Thoracic aorta (tissue), 2 donors: ENCODE data around the gene ITPR2. TPM values are rescaled to one million over a fixed set of nuclear protein-coding genes. Genes with fewer than 3 reads are reported as not detected.

ENCODE experiments used
- ATAC-seq: fragments of 150-250 bp; one replicate; pipeline ENCODE4 v1.8.0; 2017; ENCODE audit warnings: low read depth; ENCODE audit not compliant: insufficient number of reproducible peaks, low FRiP score
- DNase-seq: peaks from one replicate; pipeline ENCODE4 v3.0.0-alpha.2; 2020; ENCODE audit warnings: low spot score
- H3K27ac ChIP-seq, 2 donors: fragments of 200-600 bp; sonication (generic); 1 replicate in 1 of 2; 2 replicates in 1 of 2; pipeline ENCODE4 v1.5.1; 2016; ENCODE audit warnings: mild to moderate bottlenecking in 2 of 2, moderate library complexity in 2 of 2
- H3K27me3 ChIP-seq: fragments of 200-600 bp; sonication (generic); replicated peaks from 2 replicates; pipeline ENCODE4 v1.6.0; 2016; ENCODE audit warnings: mild to moderate bottlenecking; ENCODE audit not compliant: insufficient read depth
- H3K36me3 ChIP-seq: fragments of 200-600 bp; sonication (generic); one replicate; pipeline ENCODE4 v1.5.1; 2016
- H3K4me1 ChIP-seq, 2 donors: fragments of 200-600 bp; sonication (generic); 1 replicate in 1 of 2; 2 replicates in 1 of 2; pipeline versions ENCODE4 v1.5.1 to v1.6.0; 2016; ENCODE audit warnings: low read depth in 2 of 2, mild to moderate bottlenecking in 1 of 2; ENCODE audit not compliant: control insufficient read depth in 1 of 2
- H3K4me3 ChIP-seq: fragments of 200-600 bp; sonication (generic); 2 replicates; pipeline ENCODE4 v1.5.1; 2016; ENCODE audit warnings: mild to moderate bottlenecking
- H3K9me3 ChIP-seq: fragments of 200-600 bp; sonication (generic); 2 replicates; pipeline ENCODE4 v1.5.1; 2016
- total RNA-seq, 2 donors: library from RNA; depleted of rRNA; stranded (reverse); fragments of >200 nt; gene quantifications; one replicate each; pipeline versions ENCODE4 v1.1.0 to v1.2.3, GENCODE V29; 2016
- TF ChIP-seq, protein P1 (sequence below): fragments of 200-600 bp; sonication (generic); IDR thresholded peaks from one replicate; pipeline ENCODE4 v1.5.1; 2019; ENCODE audit warnings: antibody characterized with exemption

The ITPR2 gene
- total RNA-seq, 2 donors from 2014 or later, result 28.3 to 86.3 TPM

DNA sequence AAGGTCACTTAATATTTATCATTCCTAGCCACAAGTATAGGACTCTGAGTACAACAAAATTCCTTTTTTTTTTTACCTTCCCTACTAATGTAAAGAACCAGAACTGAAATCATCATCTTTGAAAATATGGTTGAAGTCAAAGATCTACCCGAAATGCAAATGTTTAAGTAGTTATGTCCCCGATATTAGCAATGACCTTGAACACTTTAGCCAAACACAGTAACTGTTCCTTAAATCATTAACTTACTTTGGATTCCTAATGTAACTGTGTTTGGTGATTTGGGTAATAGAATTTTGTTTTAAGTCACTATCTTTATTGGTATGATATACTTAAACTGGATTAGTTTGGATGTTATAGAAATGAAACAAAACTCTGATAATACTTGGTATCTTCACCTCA lies 14.4 kb downstream of the ITPR2 start:
- H3K27me3 ChIP-seq, result no peaks in the 10 kb centered on the region
- TF ChIP-seq, protein P1, sequence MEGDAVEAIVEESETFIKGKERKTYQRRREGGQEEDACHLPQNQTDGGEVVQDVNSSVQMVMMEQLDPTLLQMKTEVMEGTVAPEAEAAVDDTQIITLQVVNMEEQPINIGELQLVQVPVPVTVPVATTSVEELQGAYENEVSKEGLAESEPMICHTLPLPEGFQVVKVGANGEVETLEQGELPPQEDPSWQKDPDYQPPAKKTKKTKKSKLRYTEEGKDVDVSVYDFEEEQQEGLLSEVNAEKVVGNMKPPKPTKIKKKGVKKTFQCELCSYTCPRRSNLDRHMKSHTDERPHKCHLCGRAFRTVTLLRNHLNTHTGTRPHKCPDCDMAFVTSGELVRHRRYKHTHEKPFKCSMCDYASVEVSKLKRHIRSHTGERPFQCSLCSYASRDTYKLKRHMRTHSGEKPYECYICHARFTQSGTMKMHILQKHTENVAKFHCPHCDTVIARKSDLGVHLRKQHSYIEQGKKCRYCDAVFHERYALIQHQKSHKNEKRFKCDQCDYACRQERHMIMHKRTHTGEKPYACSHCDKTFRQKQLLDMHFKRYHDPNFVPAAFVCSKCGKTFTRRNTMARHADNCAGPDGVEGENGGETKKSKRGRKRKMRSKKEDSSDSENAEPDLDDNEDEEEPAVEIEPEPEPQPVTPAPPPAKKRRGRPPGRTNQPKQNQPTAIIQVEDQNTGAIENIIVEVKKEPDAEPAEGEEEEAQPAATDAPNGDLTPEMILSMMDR, result no peak
- DNase-seq, result no peak
- no peaks in the 10 kb centered on the region for H3K4me1 ChIP-seq
- no peaks in the 10 kb centered on the region for H3K36me3 ChIP-seq
- no peak overlapping the region for H3K4me3 ChIP-seq
- no peak for ATAC-seq
- no peaks in the 10 kb centered on the region for H3K9me3 ChIP-seq
- no peak overlapping the region for H3K27ac ChIP-seq

DNA sequence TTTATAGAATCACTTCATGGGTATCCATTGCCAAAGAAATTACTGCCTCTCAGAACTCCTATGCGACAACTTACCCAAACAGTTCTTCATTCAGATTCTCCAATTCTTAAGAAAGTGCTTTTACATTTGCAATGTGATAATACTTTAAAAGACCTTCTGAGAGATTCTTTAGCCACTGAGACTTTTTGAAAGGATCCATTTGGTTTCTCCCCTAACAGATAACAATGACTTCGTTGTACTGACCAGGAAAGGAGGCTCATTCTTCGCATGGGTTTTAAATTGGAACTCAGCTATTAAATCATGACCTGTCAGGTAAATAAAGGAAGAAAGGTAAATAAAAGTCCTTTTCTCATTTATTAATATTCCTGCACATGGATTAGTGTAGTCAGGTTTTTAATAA lies 14.8 kb downstream of the ITPR2 start:
- Histone ChIP-seq H3K9me3 (no peaks in the 10 kb centered on the region), H3K27ac (no peak overlapping the region), H3K27me3 (no peaks in the 10 kb centered on the region), H3K36me3 (no peaks in the 10 kb centered on the region), H3K4me1 (no peaks in the 10 kb centered on the region), H3K4me3 (no peak overlapping the region)
- DNase-seq (no peak), ATAC-seq (no peak)
- TF ChIP-seq, protein P1, result no peak

GRCh38 chr12:26817183-26817591 lies 15.8 kb downstream of the ITPR2 start:
- no peaks in the 10 kb centered on the region for H3K27me3 ChIP-seq
- H3K36me3 ChIP-seq, result no peaks in the 10 kb centered on the region
- no peak overlapping the region for H3K4me3 ChIP-seq
- no peaks in the 10 kb centered on the region for H3K4me1 ChIP-seq
- ATAC-seq (no peak), DNase-seq (no peak)
- TF ChIP-seq, protein P1, result no peak
- H3K9me3 ChIP-seq, result no peaks in the 10 kb centered on the region
- no peak overlapping the region for H3K27ac ChIP-seq

DNA sequence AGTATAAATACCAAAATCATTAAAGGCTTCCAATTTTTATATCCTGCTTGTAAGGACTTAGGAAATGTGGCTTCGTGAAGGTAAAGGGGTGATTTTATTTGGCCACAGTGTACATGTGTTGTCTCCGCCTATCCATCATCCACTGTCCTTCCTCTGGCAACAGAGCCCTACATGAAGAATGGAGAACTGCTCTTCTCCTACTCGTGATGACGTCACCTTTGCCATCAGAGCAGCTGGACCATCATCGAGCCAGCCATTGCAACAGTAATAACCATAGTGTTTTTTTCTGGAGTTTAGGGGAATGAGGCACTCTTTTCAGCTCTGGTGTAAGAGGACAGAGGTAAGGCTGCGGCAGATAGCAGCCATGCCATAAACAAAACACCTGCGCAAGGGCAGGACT lies 19.2 kb downstream of the ITPR2 start:
- Histone ChIP-seq H3K27ac (no peak overlapping the region), H3K4me1 (peaks cover 11 to 24% of the 10 kb centered on the region in 2 donors), H3K27me3 (no peaks in the 10 kb centered on the region), H3K36me3 (no peaks in the 10 kb centered on the region), H3K9me3 (no peaks in the 10 kb centered on the region), H3K4me3 (no peak overlapping the region)
- TF ChIP-seq, protein P1, result no peak
- DNase-seq (no peak), ATAC-seq (no peak)

- TF ChIP-seq, protein P1, result no peak
- Histone ChIP-seq H3K4me3 (peak overlapping the region; percentile 62), H3K4me1 (peaks cover 11 to 27% of the 10 kb centered on the region in 2 donors), H3K27me3 (no peaks in the 10 kb centered on the region), H3K27ac (peak overlapping the region; percentile 72 to 81), H3K9me3 (no peaks in the 10 kb centered on the region), H3K36me3 (no peaks in the 10 kb centered on the region)
- DNase-seq (no peak), ATAC-seq (peak; percentile 90)
Observed at GRCh38 chr12:26810330-26810729, 22.7 kb downstream of the ITPR2 start.
